Skeletal muscle satellite cell (primary cell): ENCODE measurements around the gene IMMP2L.

Experiments
- H3K27me3 ChIP-seq: 2 replicates; pipeline ENCODE4 v1.7.0; 2013; ENCODE audit warnings: low read length; ENCODE audit not compliant: control insufficient read depth, insufficient read depth
- H3K36me3 ChIP-seq: 2 replicates; pipeline ENCODE4 v1.7.0; 2013; ENCODE audit warnings: mild to moderate bottlenecking, control low read depth, low read length; ENCODE audit not compliant: insufficient read depth
- H3K4me1 ChIP-seq: 2 replicates; pipeline ENCODE4 v1.7.0; 2013; ENCODE audit warnings: low read length; ENCODE audit not compliant: control insufficient read depth, insufficient read depth
- H3K4me2 ChIP-seq: 2 replicates; pipeline ENCODE4 v1.7.0; 2013; ENCODE audit warnings: mild to moderate bottlenecking, low read length
- H3K4me3 ChIP-seq: 2 replicates; pipeline ENCODE4 v1.7.0; 2013; ENCODE audit warnings: low read length
- H3K9ac ChIP-seq: 2 replicates; pipeline ENCODE4 v1.7.0; 2013; ENCODE audit warnings: mild to moderate bottlenecking, low read depth, low read length, moderate library complexity
- H3K9me3 ChIP-seq: replicated peaks from 2 replicates; pipeline ENCODE4 v1.7.0; 2013; ENCODE audit warnings: mild to moderate bottlenecking, control low read depth, low read length

The IMMP2L gene

GRCh38 chr7:110854166-110854565 lies 708.1 kb downstream of the IMMP2L start:
- Histone ChIP-seq H3K4me1 (peaks cover 6% of the 10 kb centered on the region), H3K27me3 (no peaks in the 10 kb centered on the region), H3K9me3 (no peaks in the 10 kb centered on the region), H3K9ac (no peak overlapping the region), H3K4me2 (no peak overlapping the region), H3K4me3 (no peak overlapping the region), H3K36me3 (no peaks in the 10 kb centered on the region)

- Histone ChIP-seq H3K9ac (no peak overlapping the region), H3K9me3 (no peaks in the 10 kb centered on the region), H3K36me3 (no peaks in the 10 kb centered on the region), H3K4me1 (peaks cover 6% of the 10 kb centered on the region), H3K4me3 (no peak overlapping the region), H3K4me2 (no peak overlapping the region), H3K27me3 (no peaks in the 10 kb centered on the region)
Observed at GRCh38 chr7:110853263-110853662, 709.0 kb downstream of the IMMP2L start.

- Histone ChIP-seq H3K4me2 (no peak overlapping the region), H3K9me3 (no peaks in the 10 kb centered on the region), H3K4me3 (no peak overlapping the region), H3K27me3 (no peaks in the 10 kb centered on the region), H3K4me1 (peaks cover 6% of the 10 kb centered on the region), H3K36me3 (no peaks in the 10 kb centered on the region), H3K9ac (no peak overlapping the region)
Observed at GRCh38 chr7:110852156-110852940, 709.9 kb downstream of the IMMP2L start.

GRCh38 chr7:110850224-110850623 lies 712.1 kb downstream of the IMMP2L start:
- no peaks in the 10 kb centered on the region for H3K36me3 ChIP-seq
- H3K4me2 ChIP-seq: no peak overlapping the region
- H3K9ac ChIP-seq: no peak overlapping the region
- H3K4me3 ChIP-seq: no peak overlapping the region
- H3K9me3 ChIP-seq: no peaks in the 10 kb centered on the region
- no peaks in the 10 kb centered on the region for H3K27me3 ChIP-seq
- peaks cover 6% of the 10 kb centered on the region for H3K4me1 ChIP-seq

GRCh38 chr7:110842796-110843195 lies 719.5 kb downstream of the IMMP2L start:
- H3K4me1 ChIP-seq: no peaks in the 10 kb centered on the region

GRCh38 chr7:110841840-110842545 lies 720.3 kb downstream of the IMMP2L start:
- no peak overlapping the region for H3K4me2 ChIP-seq
- no peaks in the 10 kb centered on the region for H3K27me3 ChIP-seq
- no peaks in the 10 kb centered on the region for H3K36me3 ChIP-seq
- H3K9ac ChIP-seq: no peak overlapping the region
- H3K4me3 ChIP-seq: no peak overlapping the region
- no peaks in the 10 kb centered on the region for H3K4me1 ChIP-seq
- H3K9me3 ChIP-seq: no peaks in the 10 kb centered on the region

More at GRCh38 chr7:110842796-110843195, 719.5 kb downstream of the IMMP2L start:
- H3K9me3 ChIP-seq: no peaks in the 10 kb centered on the region
- no peak overlapping the region for H3K4me3 ChIP-seq
- H3K9ac ChIP-seq: no peak overlapping the region
- H3K36me3 ChIP-seq: no peaks in the 10 kb centered on the region
- H3K27me3 ChIP-seq: no peaks in the 10 kb centered on the region
- H3K4me2 ChIP-seq: no peak overlapping the region

GRCh38 chr7:110839866-110840265 lies 722.4 kb downstream of the IMMP2L start:
- H3K27me3 ChIP-seq: no peaks in the 10 kb centered on the region
- H3K4me2 ChIP-seq: no peak overlapping the region
- no peak overlapping the region for H3K9ac ChIP-seq
- H3K4me3 ChIP-seq: no peak overlapping the region
- H3K36me3 ChIP-seq: no peaks in the 10 kb centered on the region
- H3K9me3 ChIP-seq: no peaks in the 10 kb centered on the region
- H3K4me1 ChIP-seq: no peaks in the 10 kb centered on the region

- no peaks in the 10 kb centered on the region for H3K27me3 ChIP-seq
- H3K9me3 ChIP-seq: no peaks in the 10 kb centered on the region
- no peak overlapping the region for H3K4me3 ChIP-seq
- no peak overlapping the region for H3K9ac ChIP-seq
- no peaks in the 10 kb centered on the region for H3K36me3 ChIP-seq
- H3K4me2 ChIP-seq: no peak overlapping the region
- no peaks in the 10 kb centered on the region for H3K4me1 ChIP-seq
Observed at GRCh38 chr7:110835849-110836248, 726.4 kb downstream of the IMMP2L start.

- Histone ChIP-seq H3K4me3 (no peak overlapping the region), H3K9ac (no peak overlapping the region), H3K36me3 (no peaks in the 10 kb centered on the region), H3K4me1 (no peaks in the 10 kb centered on the region), H3K9me3 (no peaks in the 10 kb centered on the region), H3K27me3 (no peaks in the 10 kb centered on the region), H3K4me2 (no peak overlapping the region)
Observed at GRCh38 chr7:110835218-110835617, 727.1 kb downstream of the IMMP2L start.

GRCh38 chr7:110831419-110831818 lies 730.9 kb downstream of the IMMP2L start:
- no peaks in the 10 kb centered on the region for H3K9me3 ChIP-seq
- H3K9ac ChIP-seq: no peak overlapping the region
- H3K4me1 ChIP-seq: no peaks in the 10 kb centered on the region
- H3K4me2 ChIP-seq: no peak overlapping the region
- H3K27me3 ChIP-seq: no peaks in the 10 kb centered on the region
- no peak overlapping the region for H3K4me3 ChIP-seq
- H3K36me3 ChIP-seq: no peaks in the 10 kb centered on the region

- Histone ChIP-seq H3K4me2 (no peak overlapping the region), H3K9ac (no peak overlapping the region), H3K36me3 (no peaks in the 10 kb centered on the region), H3K27me3 (no peaks in the 10 kb centered on the region), H3K4me1 (no peaks in the 10 kb centered on the region), H3K4me3 (no peak overlapping the region), H3K9me3 (no peaks in the 10 kb centered on the region)
Observed at GRCh38 chr7:110830778-110831177, 731.5 kb downstream of the IMMP2L start.

GRCh38 chr7:110827936-110828335 lies 734.4 kb downstream of the IMMP2L start:
- H3K27me3 ChIP-seq: no peaks in the 10 kb centered on the region

More at GRCh38 chr7:110827936-110828335, 734.4 kb downstream of the IMMP2L start:
- no peaks in the 10 kb centered on the region for H3K4me1 ChIP-seq
- no peak overlapping the region for H3K4me2 ChIP-seq
- H3K9me3 ChIP-seq: no peaks in the 10 kb centered on the region
- H3K9ac ChIP-seq: no peak overlapping the region
- H3K36me3 ChIP-seq: no peaks in the 10 kb centered on the region
- no peak overlapping the region for H3K4me3 ChIP-seq
